GM21367 (cell line): ENCODE measurements around the gene TSHZ2.
"Not testable (repeated sequence)": the region's sequence is repeated elsewhere in the genome, so short reads cannot be mapped to it uniquely, and the experiment has no call there.

Experiments
- ATAC-seq: cut with Tn5 transposase; IDR thresholded peaks from one replicate; pipeline ENCODE4 v1.9.1; 2021; ENCODE audit not compliant: unreplicated experiment

Gene TSHZ2

DNA sequence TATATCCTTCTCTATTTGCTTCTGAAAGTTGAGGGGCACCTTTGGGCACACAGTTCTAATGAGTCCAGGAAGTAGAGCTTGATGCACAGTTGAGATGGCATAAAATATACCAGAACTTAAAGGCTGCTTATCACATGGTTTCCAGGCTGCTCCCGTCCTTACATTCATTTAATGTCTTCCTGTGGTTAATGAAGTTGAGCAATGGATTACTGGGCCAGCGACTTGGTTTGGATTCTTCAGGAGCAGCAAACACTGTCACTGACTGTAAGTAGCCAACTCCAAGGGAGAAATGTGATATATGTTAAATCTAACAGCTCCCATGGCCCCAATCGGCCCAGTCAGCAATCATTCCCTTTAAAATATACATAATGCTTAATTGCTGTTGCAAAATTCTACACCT is 9.0 kb upstream of the TSHZ2 start:
- ATAC-seq = no peak

DNA sequence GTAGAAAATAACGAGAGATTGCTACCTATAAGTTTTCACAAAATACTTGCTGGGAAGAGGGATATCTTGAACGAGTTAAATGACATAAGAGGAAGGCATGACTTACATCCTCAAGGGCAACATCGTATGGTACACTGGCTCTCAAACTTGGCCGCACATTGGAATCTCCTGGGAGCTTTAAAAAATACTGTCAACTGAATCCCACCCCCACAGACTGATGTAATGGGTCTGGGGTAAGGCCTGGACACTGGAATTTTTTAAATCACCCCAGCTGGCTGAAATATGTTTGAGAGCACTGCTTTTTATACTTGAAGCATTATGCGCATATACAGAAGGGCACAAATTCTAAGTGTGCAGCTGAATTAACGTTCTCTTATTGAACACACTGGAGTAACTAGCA is 8.0 kb upstream of the TSHZ2 start:
- ATAC-seq = no peak

DNA sequence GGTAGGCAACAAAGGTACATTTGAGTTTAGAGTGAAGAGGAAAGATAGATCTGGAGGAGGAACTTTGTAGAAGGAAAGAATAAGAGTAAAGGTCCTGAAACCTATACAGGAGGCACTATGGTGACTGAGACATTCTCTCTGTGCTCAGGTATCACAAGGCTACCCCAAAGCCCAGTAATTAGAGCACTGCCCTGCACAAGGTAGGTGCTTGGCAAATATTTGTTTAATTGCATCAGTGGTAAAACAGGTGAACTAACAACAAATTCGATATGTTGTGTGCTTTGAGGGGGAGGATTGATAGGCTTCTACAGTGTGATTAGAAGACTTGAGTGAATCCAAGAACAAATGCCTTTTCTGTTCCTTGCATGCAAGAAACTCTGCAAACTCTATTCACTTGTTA is 6.8 kb upstream of the TSHZ2 start:
- ATAC-seq = no peak

- no peak for ATAC-seq
Measured at GRCh38 chr20:52965819-52966218, 6.3 kb upstream of the TSHZ2 start.

GRCh38 chr20:52966543-52966942 is 5.6 kb upstream of the TSHZ2 start:
- not testable (repeated sequence) for ATAC-seq

DNA sequence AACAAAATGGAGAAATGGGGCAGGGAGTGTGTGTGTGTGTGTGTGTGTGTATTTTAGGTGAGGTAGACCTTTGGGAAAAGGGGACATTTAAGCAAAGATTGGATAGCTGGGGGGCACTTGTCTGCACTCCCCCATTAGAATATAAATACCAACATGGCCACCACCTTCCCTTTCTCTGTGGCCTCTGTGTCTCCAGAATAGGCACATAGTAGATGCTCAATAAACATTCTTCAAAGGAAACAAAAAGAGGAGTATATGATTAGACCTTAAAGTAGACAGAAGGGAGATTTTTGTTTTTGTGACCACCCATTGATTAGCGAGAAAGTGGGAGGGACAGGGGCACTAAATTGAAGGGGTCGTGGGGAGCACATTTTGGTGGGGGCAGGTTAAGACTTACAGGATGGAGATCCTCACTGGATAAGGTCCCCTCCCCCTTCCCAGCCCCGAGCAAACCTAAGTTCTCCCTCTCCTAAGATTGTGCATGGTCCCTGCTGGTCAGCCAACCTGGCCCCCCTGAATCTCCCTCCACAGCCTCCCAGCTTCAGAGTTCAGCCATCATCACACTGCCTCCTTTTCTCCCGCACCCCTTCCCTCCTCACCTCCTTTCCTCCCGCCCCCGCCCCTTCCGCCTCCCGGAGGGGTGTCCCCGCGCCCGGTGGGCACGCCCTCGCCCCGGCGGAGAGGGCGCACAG is 514 bp upstream of the TSHZ2 start:
- no peak for ATAC-seq

DNA sequence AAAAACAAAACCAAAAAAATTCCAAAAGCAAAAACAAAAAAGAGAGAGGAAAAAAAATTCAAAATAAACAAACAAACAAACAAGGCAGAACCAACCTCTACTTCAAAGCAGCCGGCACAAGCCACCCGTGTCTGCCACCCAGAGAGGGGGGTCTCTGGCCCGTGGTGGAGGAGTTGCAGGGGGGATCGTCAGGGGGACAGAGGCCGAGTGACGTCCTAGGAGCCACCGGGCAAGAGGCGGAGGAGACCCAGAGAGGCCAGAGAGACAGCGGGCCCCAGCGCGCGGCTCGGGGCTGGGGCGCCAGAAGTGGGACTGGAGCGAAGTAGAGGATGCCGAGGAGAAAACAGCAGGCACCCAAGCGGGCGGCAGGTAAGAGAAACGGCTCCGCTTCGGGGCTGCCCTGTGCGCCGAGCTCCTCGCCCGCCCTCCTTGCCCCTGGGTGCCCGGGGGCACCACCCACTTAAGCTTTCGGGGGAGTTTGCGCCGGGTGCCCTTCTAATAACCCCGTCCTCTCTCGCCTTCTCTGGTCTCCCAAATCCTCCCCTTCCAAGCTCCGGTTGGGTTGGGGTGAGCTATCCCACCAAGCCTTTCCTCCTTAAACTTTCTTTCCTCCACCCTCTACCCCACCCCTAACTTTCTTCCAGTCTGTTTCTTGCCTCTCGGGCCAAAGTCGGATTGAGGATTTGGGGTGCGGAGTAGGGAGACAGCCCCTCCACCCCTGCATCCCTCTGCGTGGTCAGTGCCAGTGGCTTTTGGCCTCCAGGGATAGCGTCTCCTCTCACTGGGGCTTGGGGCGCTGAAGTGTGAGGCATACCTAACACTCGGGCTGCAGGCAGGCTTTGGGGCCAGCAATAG is 1.0 kb downstream of the TSHZ2 start:
- ATAC-seq = no peak

DNA sequence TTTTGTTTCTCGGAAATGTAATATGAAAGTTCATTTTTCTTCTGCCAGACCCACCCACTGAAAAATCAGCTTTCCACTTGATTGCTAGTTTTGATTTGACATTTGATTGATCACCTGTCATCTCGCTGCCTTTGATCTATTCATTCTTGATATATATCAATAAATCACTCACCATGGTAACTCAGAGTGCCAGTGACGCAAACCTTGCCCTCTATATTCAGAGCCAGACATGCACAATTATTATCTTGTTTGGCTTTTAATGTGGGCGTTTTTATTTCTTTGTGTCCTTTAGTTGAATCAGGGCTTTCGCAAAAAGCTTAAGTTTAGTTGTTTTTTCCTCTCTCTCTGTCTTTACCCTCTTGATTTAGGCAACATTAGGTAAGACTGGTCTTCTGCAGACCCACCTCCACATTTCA is 2.0 kb downstream of the TSHZ2 start:
- ATAC-seq = no peak

DNA sequence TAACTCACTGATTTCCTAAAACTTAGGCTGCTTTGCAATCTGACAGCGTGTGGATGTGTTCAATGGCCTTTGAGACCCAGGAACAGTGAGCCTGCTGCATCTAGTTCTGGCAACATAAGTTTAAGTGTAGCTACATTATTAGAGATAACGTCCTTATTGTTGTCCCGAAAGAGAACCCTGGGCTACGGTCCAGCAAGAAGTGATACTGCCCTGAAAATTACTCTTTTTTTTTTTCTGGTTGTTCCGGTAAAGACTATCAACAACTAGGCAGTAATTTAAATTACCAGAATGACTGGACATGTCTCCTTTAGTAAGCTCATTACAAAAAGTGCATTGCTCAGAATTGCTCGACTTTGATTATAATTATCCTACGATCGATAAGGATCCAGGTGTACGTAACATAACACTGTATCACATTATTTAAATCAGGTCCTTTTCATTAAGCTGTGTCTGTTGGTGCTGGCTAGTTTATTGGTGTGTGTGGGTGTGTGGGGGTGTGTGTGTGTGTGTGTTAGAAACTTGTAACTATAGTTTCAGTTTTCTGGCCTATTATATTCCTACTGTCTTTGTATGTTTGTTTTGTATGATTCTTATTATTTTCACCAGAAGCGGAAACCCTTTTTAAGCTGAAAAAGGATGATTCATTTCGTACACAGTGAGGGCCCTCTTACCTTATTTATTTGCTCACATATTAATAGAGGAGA is 3.0 kb downstream of the TSHZ2 start:
- no peak for ATAC-seq

- ATAC-seq = no peak
Measured at GRCh38 chr20:52975803-52976531, 3.8 kb downstream of the TSHZ2 start.

DNA sequence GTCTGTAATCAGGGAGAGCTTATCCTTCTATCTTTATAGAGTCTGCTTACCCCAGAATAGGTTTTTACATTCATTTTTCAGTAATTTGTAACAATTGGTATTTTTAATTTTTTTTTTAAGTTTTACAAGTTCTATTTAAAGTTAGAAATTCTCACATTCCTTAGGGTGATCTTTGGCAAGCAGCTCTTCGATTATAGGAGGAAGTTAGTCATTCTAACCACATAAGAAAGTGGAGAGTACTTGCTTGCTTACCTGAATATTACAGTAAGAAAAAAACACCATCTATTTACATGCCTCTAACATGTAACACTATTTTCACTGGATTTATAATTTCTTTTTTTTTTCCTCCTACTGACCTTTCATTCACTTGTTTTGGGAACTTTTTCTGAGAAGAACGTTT is 6.7 kb downstream of the TSHZ2 start:
- ATAC-seq = no peak

- no peak for ATAC-seq
Measured at GRCh38 chr20:52981051-52981450, 8.9 kb downstream of the TSHZ2 start.

DNA sequence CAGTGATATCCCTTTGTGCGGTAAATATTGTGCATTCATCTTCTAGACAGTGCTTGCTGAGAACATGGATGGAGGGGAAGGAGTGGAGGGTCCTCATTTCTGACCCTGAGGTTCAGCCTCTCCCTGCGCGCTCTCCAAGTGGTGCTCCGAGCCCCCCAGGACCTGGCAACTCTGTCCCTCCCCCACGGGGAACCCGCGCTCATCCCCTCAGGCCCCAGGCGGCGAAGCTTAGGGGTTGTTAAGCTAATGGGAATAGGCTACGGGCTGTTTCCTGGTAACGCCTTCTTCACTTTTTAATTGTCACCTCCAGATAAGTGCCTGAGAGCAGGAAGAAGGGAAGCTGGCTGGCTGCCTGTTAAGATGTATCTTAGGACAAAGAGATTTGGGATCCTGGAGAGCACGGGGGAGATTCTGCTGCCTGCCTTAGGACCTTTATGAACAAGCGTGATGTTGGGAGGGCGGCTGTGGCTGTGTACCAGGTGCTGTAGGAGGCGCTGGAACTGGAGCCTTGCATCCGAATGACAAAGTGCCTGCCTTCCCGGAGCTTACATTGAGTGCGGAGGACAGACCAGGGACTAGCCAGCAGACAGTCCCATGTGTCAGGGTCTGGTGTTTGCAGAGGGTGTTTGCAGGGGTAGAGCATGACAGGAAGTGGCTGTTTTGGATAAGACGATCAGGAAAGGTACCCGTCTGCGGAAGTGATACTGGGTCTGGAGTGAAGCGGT is 11.7 kb downstream of the TSHZ2 start:
- ATAC-seq = no peak

GRCh38 chr20:52984451-52984810 is 12.3 kb downstream of the TSHZ2 start:
- ATAC-seq = no peak

- ATAC-seq = no peak
Measured at GRCh38 chr20:52985687-52986086, 13.5 kb downstream of the TSHZ2 start.

GRCh38 chr20:52987295-52987694 is 15.1 kb downstream of the TSHZ2 start:
- no peak for ATAC-seq

- ATAC-seq = no peak
Measured at GRCh38 chr20:52991830-52992229, 19.7 kb downstream of the TSHZ2 start.

DNA sequence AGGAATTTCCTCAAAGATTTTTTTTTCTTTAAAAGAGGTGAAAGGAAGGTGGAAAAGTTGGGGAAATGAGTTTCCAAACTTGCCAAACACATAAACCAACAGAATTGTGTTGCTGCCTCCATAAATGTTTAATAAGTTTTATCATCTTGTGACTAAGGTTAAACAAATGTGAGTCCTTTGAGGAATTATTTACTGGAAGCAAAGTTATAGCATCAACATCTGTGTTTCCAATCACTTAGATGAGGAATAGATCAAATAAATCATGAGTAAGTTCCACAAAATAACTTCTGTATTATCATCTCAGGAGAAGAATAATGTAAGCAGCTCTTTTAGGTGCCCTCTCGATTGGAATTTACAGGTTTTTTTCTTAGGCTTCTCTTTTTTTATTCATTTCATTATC is 20.5 kb downstream of the TSHZ2 start:
- ATAC-seq = no peak

GRCh38 chr20:52993076-52993475 is 20.9 kb downstream of the TSHZ2 start:
- no peak for ATAC-seq

DNA sequence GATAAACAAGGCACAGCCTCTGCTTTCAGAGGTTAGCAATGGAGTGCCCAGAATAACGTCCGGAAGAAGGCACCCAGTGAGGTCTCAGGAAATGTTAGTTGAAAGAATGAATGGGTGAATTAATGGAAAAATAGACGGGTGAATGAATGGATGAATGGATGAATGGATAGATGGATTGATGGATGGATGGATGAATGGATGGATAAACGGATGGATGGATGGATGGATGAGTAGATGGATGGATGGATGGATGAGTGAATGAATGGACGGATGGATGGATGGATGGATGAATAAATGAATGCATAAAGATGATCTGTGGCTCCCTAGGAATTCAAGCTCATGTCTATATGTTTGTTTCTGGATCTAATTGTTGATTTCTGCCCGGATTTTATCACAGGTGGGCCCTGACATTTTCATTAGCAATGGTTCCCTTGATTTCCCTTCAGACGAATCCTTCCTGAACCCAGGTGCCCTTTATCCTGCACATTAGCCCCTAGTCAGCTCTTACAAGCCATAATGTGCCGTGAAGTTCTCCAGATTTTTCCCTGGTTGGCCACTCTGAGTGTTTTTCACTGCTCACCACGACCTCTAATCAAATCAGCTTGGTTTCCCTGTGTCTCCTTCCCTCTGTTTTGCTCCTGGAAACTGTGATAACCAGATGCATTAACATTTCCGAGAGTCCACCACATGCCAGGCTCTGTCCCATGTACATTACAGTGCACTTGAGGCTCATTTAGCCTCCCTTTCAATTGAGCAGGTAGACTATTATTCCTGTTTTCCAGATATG is 22.2 kb downstream of the TSHZ2 start:
- ATAC-seq = no peak
